LNCAP (cell line): ENCODE results near the gene ADAM23.

ENCODE experiments used
- CTCF ChIP-seq: fragments of 450-650 bp; IDR thresholded peaks from 2 replicates; pipeline ENCODE4 v1.5.1; 2017; ENCODE audit warnings: mild to moderate bottlenecking

ADAM23 gene, protein sequence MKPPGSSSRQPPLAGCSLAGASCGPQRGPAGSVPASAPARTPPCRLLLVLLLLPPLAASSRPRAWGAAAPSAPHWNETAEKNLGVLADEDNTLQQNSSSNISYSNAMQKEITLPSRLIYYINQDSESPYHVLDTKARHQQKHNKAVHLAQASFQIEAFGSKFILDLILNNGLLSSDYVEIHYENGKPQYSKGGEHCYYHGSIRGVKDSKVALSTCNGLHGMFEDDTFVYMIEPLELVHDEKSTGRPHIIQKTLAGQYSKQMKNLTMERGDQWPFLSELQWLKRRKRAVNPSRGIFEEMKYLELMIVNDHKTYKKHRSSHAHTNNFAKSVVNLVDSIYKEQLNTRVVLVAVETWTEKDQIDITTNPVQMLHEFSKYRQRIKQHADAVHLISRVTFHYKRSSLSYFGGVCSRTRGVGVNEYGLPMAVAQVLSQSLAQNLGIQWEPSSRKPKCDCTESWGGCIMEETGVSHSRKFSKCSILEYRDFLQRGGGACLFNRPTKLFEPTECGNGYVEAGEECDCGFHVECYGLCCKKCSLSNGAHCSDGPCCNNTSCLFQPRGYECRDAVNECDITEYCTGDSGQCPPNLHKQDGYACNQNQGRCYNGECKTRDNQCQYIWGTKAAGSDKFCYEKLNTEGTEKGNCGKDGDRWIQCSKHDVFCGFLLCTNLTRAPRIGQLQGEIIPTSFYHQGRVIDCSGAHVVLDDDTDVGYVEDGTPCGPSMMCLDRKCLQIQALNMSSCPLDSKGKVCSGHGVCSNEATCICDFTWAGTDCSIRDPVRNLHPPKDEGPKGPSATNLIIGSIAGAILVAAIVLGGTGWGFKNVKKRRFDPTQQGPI

DNA sequence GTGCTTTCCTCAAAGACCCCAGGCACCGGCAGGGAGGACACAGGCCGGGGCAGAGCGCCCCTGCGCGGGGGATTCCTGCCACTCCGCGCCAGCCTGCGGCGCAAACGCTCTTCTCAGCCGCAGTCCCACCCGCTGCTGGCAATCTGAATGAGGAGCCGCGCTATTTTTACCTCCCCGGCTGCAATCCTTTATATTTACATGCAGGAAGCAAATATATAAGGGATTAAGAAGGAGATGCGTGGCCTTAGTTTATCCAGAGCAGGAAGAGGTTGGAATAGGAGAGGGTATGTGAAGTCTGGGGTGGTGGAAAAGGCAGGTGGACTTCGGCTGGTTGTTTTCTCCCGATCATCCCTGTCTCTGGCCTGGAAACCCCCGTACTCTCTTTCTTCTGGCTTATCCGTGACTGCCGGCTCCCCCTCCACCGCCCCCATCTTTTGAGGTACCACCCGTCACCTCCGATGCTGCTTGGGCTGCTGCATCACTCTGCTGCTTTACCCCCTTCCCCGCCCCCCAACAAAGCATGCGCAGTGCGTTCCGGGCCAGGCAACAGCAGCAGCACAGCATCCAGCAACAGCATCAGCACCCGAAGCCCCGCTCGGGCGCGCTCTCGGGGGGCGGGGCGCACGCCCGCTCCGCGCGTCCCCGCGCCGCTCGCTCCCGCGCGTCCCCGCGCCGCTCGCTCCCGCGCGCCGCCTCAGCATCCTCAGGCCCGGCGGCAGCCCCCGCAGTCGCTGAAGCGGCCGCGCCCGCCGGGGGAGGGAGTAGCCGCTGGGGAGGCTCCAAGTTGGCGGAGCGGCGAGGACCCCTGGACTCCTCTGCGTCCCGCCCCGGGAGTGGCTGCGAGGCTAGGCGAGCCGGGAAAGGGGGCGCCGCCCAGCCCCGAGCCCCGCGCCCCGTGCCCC, at the start of gene ADAM23:
ADAM23 (plus strand) TSS at position 700 of the 902 bp plus-strand sequence. CDS start 335 bp downstream, outside the sequence.
- TF ChIP-seq CTCF: no peak

- no peak for TF ChIP-seq CTCF
Measured at GRCh38 chr2:206396211-206396610, 47.1 kb upstream of the ADAM23 start.

- no peak for TF ChIP-seq CTCF
Measured at GRCh38 chr2:206408323-206409320, 34.7 kb upstream of the ADAM23 start.

GRCh38 chr2:206410714-206411113, 32.6 kb upstream of the ADAM23 start:
- no peak for TF ChIP-seq CTCF

DNA sequence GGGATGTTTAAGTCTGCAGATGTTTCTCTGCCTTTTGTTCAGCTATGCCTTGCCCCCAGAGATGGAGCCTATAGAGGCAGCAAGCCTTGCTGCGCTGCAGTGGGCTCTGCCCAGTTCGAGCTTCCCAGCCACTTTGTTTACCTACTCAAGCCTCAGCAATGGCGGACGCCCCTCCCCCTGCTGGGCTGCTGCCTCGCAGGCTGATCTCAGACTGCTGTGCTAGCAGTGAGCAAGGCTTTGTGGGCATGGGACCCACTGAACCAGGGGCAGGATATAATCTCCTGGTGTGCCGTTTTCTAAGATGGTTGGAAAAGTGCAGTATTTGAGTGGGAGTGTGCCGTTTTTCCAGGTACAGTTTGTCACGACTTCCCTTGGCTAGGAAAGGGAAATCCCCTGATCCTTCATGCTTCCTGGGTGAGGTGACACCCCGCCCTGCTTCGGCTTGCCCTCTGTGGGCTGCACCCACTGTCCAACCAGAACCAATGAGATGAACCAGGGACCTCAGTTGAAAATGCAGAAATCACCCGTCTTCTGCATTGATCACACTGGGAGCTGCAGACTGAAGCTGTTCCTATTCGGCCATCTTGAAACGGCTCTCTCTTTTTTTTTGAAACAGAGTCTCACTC, 27.6 kb upstream of the ADAM23 start:
- no peak for TF ChIP-seq CTCF

DNA sequence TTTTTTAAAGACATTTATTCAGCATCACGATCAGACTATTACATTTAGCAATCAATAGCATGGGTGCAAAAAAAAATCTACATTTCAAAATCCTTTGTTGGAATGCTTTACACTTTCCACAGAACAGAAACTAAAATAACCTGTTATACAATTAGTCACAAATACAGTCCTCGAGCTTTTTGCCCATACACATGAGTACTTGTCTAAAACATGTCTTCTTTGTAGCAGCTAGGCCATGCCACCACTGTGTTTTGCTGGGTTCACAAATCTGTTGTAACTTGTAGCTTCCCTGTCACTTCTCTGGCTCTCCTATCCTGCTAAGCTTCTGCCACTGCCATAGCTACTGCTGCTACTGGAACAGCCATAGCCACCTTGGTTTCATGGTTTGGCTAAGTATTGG, 24.4 kb upstream of the ADAM23 start:
- TF ChIP-seq CTCF: no peak
